Left colon (tissue), 2 donors: ENCODE results near the gene RARA. TPM values are rescaled to one million over a fixed set of nuclear protein-coding genes. Genes with fewer than 3 reads are reported as not detected.
A peak's percentile ranks its signal among the peaks of the same experiment; 100 is the strongest.

Source experiments
- ATAC-seq: fragments of 200-7000 bp; cut with Tn5 transposase; one replicate; pipeline ENCODE4 v1.9.1; 2020; ENCODE audit warnings: mild to moderate bottlenecking, moderate library complexity
- DNase-seq, 2 donors: peaks; one replicate each; pipeline ENCODE4 v3.0.0-alpha.2; 2020
- intact Hi-C, 2 donors: fragments of 100-400 bp; cut with DNase I in 1 of 2; cut with micrococcal nuclease in 1 of 2; formaldehyde crosslinking; loops; one replicate each; pipeline versions ENCODE4 v1.11.2 to v1.14.0; 2022; cut with DNase I, micrococcal nuclease
- long read RNA-seq: library from polyadenylated mRNA; unstranded; transcript quantifications from one replicate; pipeline ENCODE4 v2.0.0, GENCODE V29; 2021
- total RNA-seq, 2 donors: library from RNA; stranded (reverse); fragmentation: NEBNext Ultra II Directional; extraction: Animal tissue kit (Norgen Biotek cat#: 25700); gene quantifications; one replicate each; pipeline ENCODE4 v1.2.1, GENCODE V29; 2021
- donor health status: DM: no; HTN: no; CAD: no.
- donor health status: DM: yes; HTN: yes; CAD: no.

RARA gene
- 10 to 100 TPM; 37.2 to 56.4 TPM for total RNA-seq
- long read RNA-seq, partial matches to known transcripts: 6 of 12 reads
- long read RNA-seq, other reads (novel, unspliced or antisense): 2 of 12 reads

DNA sequence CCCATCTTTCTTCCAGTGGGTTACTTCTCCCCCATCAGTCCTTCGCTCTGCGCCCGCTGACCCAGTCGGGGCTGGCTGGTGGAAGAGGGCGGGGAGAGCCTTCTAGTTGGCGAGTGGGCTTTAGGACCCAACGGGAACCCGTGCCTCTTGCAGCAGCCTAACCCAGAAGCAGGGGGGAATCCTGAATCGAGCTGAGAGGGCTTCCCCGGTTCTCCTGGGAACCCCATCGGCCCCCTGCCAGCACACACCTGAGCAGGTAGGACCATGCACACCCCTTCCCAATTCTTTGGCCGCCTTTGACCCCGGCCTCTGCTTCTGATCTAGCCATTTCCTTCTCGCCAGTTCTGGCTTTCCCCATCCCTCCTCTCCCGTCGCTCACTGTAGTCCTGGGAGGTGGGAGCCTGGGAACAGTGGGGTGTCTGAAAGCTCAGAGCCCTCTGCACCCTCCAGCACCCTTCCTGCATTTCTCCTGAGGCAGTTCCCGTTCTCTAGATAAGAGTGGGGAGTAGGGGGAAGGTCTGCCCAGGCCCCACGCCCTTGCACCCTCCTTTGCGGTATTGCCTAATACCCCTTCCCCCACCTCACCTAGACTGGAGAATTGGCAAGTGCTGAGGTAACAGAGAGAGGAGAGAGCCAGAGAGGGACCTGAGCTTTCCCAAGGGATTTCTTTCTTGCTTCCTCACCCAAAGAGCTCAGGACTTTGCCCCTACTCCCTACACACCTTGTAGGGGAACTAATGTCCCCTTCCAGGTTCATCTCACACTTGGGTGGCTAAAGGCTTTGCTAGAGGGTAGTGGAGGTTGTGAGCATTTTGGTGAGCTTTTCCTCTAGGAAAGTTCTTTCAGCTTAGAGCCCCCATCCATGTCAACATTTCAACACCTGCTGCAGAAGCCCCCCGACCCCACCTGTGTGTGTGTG, at the start of gene RARA:
Gene RARA, plus strand, starts transcription at position 150 of the 918 bp plus-strand sequence. CDS start 22,039 bp downstream, outside the sequence.
- peak; percentile 71 for ATAC-seq
- DNase-seq: peak; percentile 78
- intact Hi-C loops: loop anchor here (5.0 to 10.0 kb wide), 2 partner anchors 43 to 106 kb away; partner anchors contain the start of gene TOP2A (in 1 of the 2)

DNA sequence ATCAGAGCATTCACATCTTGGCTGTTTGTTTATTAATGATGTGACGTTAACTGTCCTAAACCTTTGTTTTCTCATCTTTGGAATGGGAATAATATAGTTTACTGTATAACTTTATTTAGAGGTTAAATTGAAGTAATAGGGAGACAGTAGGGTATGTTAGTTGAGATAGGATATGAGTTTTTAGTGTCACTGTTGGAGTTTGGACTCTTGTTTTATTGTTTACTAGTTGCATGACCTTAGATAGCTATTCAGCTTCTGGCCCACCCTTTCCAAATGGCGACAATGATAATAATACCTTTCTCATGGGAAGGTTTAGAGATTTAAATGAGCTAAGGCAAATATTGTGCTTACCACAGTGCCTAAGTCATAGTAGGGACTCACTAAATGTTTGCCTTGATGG, 49.5 kb upstream of the RARA start:
- intact Hi-C loops: no loop called here
- peak; percentile 88 for ATAC-seq
- no peak for DNase-seq

DNA sequence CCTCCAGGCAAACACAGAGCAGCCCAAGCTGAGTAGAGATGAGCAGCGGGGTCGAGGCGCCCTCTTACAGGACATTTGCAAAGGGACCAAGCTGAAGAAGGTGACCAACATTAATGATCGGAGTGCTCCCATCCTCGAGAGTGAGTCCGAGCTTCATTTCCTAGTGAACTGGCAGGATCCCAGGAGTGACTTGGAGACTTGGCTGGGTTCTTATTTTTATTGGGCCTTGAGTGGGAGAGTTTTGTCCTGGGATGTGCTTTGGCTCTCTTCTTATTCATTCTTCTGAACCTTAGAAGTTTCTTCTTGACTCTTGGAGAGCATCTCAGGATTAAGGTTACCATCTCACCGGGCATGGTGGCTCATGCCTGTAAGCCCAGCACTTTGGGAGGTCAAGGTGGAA, 48.5 kb upstream of the RARA start:
- ATAC-seq: no peak
- intact Hi-C loops: no loop called here
- no peak for DNase-seq

DNA sequence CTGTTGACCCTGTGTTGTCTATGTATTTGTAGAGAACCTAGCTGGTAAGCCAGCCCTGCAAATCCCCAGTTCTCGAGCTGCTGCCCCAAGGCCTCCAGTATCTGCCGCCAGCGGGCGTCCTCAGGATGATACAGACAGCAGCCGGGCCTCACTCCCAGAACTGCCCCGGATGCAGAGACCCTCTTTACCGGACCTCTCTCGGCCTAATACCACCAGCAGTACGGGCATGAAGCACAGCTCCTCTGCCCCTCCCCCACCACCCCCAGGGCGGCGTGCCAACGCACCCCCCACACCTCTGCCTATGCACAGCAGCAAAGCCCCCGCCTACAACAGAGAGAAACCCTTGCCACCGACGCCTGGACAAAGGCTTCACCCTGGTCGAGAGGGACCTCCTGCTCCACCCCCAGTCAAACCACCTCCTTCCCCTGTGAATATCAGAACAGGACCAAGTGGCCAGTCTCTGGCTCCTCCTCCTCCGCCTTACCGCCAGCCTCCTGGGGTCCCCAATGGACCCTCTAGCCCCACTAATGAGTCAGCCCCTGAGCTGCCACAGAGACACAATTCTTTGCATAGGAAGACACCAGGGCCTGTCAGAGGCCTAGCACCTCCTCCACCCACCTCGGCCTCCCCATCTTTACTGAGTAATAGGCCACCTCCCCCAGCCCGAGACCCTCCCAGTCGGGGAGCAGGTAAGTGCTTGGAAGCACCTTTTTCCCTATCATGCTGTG, 44.4 kb upstream of the RARA start:
- ATAC-seq (no peak), DNase-seq (no peak)
- intact Hi-C loops: no loop called here

DNA sequence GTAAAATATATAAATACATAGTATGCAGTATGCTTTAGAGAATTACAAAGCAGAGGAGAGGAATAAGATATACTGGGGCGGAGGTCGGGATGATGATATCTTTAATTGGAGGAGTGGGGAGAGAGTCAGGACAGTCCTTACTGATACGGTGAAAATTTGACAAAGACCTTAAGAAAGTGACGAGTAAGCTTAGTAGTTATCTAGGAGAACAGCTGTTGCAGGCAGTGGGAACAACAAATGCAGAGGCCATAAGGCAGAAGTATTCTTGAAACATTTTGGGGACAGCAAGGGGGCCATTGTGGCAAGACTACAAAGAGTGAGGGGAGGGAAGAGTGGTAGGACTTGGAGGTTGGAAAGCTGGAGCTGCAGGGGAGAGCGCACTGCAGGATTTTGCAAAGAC, 43.6 kb upstream of the RARA start:
- ATAC-seq (no peak), DNase-seq (no peak)
- intact Hi-C loops: no loop called here

DNA sequence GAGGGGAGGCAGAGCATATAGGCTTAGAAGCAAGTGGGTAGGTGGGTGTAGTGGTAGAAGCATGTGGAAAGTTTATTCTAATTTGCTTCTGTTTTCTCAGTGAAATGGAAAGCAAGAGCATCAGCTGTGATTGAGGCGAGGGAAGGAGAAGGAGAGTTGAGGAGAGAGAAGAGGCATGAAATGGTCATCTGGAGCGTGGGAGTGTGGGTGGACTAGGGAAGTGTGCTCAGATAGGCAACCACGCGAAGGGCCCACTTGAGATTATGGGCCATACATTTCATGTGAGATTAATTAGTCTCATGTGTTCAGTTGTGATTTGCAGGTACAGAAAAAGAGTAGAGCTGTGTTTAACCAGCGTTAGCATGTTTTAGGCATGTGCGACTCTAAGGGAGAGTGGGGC, 42.1 kb upstream of the RARA start:
- intact Hi-C loops: no loop called here
- ATAC-seq: no peak
- no peak for DNase-seq

DNA sequence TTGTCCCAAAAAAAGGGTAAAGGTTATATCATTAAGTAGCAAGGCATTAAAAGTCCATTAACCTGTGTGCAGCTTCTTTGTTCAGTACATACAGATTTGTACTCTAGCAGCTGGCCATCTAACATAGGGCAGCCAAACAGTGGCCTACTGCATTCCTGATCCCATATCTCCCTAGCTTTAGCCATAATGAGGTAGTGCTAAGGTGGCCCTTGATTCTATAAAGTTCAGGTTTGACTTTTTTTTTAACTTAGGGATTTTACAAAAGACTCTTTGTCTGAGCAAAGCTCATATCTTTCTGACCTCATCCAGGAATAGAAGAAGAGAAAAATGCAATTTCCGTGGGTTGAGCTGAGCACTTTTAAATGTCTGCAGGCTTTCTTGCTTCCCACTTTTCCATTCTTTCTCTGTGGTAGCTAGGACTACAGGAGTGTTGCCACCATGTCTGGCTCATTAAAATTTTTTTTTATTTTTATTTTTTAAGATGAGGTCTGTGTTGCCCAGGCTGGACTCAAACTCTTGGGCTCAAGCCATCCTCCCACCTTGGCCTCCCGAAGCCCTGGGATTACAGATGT, 40.8 kb upstream of the RARA start:
- intact Hi-C loops: no loop called here
- DNase-seq: no peak
- no peak for ATAC-seq

DNA sequence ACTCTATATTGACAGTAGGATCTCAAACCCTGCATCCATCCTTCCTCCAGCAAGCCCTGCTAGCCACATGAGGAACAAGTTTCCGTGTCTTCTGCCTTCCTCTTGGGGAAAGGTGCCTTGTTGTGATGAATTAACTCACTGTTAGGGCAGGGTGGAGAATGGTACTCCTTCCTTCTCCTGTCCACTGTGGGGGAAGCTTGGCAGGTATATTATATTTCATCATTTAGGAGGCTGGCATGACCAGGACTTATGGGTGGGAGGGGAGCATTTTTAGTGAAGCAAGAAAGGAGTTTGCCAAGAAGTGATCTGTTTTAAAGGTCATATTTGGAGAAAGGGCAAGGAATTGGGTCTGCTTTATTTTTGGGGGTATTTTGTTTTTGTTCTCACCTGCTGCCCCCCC, 30.6 kb upstream of the RARA start:
- intact Hi-C loops: no loop called here
- no peak for DNase-seq
- no peak for ATAC-seq

DNA sequence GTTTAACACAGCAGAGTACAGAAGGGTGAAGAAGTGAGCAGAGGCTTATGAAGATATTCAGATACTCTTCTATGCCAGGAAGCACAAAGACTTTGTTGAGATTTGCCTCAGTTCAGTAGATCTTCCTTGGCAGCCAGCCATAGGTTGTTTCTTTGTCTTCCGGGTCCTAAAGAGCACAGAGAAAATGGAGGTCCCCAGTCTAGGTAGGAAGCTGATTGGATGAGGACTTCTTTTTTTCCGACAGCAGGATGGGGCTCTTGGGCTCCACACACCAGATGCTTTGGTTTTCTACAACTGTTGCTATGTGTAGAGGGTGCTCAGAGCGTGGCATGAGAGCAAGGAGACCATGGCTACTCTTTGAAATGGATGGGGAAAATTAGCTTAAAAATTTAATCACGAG, 29.6 kb upstream of the RARA start:
- no peak for DNase-seq
- intact Hi-C loops: no loop called here
- no peak for ATAC-seq

DNA sequence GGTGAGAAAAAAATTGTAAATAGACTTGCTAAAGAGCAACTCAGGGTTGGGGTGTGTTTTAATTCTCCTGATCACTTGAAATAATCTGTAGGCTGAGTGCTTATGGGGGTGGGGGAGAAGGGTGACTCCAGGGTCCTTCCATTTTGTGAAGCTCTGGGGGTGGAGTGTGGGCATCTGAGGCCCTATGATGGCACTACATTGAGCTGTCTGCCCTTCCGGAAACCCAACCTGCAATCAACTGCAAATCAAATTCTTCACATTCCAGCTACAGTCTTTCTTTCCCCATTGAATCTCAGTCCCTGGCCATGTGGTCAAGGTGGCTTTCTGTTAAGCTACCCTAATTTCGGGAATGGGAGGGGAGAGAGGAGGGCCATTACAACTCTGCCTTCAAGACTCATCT, 27.3 kb upstream of the RARA start:
- DNase-seq: no peak
- ATAC-seq: no peak
- intact Hi-C loops: no loop called here

DNA sequence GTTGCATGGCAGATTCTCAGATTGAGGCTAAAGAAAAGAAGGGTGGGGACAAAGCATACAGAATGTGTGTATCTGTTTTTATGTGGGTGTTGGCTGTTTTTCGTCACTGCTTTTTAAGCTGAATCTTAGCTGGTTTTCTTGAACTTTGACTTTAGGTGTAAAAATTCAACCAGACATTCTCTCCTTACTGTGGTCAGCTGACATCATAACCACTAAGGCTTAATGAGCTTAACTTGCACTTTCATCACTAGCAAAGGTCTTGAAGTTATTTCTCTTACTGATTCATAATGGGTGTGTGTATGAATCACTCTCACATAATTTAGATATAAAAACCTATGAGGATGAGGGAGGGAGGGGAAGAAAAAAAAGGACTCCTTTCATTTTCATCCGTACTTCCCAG, 25.3 kb upstream of the RARA start:
- peak; percentile 71 for ATAC-seq
- DNase-seq: no peak

DNA sequence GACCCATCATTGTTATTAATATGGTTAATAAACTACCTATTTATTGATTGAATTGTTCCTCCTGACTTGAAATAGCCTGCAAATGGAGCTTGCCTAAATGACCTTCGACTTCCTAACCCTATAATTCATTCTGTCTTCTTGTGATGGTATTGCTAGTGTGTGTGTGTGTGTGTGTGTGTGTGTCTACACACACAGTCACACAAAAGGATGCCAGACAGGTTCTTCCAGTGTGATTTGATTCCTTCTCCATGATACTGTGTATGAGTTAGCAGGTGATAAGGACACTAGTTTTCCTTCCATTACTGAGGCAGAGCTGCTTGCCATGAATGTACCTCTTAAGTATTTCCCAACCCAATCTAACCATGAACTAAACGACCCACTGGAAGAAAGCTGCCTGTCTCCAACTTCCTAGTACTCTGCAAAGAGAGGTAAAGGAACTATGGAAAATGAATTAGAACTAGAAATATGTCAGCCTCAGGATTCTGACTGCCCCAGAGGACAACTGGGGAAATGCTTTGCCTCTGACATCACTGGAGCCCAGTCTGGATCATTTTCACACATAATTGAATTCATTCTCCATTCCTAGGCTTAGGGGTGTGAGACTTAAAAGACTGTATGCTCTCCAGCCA, 24.8 kb upstream of the RARA start:
- DNase-seq: no peak
- intact Hi-C loops: no loop called here
- peak; percentile 51 for ATAC-seq

More for the DNA sequence above, 25.3 kb upstream of the RARA start:
- intact Hi-C loops: no loop called here

DNA sequence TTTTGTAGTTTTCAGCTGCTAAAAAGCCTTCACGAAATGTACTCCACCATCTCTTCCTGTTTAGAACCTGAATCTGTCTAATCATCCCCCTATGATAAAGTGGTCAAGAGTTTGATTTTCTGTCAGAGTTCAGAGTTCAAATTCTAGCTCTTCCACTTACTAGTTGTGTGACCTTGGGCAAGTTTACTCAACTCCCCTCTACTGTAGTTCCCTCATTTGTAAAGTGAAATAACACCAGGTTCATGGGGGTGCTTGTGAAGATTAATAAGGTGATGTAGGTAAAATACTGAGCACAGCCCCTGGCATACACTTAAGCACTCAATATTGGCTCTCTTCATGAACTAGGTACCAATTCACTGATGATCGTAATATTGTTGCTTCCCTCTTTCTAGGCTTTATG, 22.5 kb upstream of the RARA start:
- DNase-seq (no peak), ATAC-seq (no peak)
- intact Hi-C loops: no loop called here

DNA sequence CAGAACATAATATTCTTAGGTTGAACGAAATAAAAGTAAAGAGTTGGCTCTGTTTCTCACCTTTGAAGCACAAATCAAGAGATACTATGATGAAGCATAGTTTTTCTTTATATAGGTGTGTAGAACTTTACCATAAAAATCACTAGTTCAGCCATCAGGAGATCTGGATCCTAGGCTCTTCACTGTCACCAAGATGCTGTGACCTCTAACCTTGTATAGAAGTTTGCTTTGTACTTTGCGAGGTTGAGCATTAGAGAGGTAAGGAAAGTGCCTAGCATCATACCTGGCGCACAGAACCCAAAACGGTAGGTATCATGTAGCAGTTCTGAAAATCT, 21.9 kb upstream of the RARA start:
- ATAC-seq: no peak
- intact Hi-C loops: no loop called here

DNA sequence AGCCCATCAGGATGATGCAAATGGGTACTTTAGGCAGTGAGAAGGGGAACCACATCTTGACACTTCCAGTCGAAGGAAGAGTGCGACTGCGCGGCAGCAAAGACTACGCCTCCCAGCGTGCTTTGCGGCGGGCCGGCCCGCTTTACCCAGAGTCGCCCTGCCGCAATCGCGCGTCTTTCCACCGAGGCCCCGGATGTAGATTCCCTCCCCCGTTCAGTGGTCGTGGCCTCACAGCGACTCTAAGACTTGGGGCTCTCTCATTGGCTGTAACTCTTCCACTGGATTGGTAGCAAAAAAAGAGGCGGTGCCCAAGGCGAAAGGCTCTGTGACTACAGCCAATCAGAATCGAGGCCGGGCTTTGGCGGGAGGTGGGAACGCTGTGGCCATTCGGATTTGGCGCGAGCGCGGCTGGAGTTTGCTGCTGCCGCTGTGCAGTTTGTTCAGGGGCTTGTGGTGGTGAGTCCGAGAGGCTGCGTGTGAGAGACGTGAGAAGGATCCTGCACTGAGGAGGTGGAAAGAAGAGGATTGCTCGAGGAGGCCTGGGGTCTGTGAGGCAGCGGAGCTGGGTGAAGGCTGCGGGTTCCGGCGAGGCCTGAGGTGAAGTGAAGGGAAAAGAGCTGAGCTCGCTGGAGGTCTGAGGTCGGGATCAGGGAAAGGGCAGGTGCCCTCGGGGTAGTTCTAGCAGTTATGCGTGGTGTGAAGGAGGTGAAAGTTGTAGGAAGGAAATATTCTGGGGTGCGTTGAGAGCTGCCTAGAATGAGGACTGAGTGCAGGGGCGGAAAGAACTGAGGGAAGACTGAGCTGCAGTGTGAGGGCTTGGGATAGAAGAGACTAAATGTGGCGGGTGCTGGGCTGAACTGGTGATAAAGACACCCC, 21.2 kb upstream of the RARA start, which contains the start of gene CDC6:
Gene CDC6, plus strand, starts transcription at position 386 of the 876 bp plus-strand sequence. CDS start 1,542 bp downstream, outside the sequence.
- intact Hi-C loops: no loop called here
- DNase-seq: peak; percentile 98 to 99
- peak; percentile 81 for ATAC-seq

More for the DNA sequence above, 21.9 kb upstream of the RARA start:
- no peak for DNase-seq

DNA sequence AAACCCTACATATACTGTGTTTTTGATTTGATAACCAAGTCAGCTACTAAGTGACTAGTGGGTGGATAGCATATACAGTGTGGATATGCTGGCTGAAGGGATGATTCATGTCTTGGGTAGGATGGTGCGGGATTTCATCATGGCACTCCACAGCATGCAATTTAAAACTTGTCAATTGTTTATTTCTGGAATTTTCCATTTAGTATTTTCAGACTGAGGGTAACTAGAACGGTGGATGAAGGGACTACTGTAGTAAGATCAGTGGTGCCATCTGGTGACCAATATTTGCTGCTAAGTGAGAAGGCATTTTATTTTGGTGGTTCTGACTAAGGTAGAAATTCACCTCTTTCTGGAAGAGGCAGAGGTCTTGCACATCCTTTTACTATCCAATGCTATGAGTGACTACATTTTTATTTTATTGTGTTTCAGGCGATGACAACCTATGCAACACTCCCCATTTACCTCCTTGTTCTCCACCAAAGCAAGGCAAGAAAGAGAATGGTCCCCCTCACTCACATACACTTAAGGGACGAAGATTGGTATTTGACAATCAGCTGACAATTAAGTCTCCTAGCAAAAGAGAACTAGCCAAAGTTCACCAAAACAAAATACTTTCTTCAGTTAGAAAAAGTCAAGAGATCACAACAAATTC, 18.2 kb upstream of the RARA start:
- DNase-seq (peak in 1 of 2 donors; percentile 69), ATAC-seq (peak; percentile 17)
- intact Hi-C loops: loop anchor here in 1 of 2 donors (5.0 kb wide), 1 partner anchor 88 kb away; no protein-coding TSS in a partner anchor

DNA sequence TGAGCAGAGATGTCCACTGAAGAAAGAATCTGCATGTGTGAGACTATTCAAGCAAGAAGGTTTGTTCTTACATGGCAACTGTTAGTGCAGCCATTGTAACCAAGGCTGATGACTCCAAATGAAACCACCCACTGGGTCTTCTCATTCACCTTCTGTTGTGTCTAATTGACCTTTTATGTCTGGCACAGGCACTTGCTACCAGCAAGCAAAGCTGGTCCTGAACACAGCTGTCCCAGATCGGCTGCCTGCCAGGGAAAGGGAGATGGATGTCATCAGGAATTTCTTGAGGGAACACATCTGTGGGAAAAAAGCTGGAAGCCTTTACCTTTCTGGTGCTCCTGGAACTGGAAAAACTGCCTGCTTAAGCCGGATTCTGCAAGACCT, 17.7 kb upstream of the RARA start:
- ATAC-seq: no peak
- no peak for DNase-seq
- intact Hi-C loops: loop anchor here in 1 of 2 donors (5.0 kb wide), 1 partner anchor 89 kb away; no protein-coding TSS in a partner anchor
